Measurements from ENCODE around the gene NBEA.

DNA sequence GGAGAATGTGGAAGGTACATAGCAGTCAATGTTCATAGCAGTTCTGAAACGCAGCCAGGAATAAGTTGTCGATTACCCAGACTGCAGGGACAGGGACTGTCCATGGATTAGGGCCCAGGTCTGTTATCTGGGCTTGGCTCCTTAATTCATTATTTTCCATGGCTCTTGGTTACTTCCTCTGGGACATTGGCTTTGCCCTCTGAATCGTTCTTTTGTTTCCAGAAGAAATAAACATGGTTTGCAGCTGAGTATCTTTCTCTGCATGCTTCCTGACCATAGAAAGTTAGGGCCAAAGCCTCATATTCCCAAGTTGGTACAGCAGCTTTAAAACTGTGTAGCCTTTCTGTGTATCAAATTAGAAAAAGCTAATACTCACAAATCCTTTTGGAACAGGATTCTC lies 656.2 kb downstream of the NBEA start:
- TF ChIP-seq, protein P1, sequence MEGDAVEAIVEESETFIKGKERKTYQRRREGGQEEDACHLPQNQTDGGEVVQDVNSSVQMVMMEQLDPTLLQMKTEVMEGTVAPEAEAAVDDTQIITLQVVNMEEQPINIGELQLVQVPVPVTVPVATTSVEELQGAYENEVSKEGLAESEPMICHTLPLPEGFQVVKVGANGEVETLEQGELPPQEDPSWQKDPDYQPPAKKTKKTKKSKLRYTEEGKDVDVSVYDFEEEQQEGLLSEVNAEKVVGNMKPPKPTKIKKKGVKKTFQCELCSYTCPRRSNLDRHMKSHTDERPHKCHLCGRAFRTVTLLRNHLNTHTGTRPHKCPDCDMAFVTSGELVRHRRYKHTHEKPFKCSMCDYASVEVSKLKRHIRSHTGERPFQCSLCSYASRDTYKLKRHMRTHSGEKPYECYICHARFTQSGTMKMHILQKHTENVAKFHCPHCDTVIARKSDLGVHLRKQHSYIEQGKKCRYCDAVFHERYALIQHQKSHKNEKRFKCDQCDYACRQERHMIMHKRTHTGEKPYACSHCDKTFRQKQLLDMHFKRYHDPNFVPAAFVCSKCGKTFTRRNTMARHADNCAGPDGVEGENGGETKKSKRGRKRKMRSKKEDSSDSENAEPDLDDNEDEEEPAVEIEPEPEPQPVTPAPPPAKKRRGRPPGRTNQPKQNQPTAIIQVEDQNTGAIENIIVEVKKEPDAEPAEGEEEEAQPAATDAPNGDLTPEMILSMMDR (conservative IDR thresholded peaks at IDR 0.05; ENCODE audit: low read depth in 2 of 2) = no peak
- TF ChIP-seq CREB1 (CRISPR knock-in tag; IDR thresholded peaks at IDR 0.05; ENCODE audit: low read depth) = no peak

Data from GM23338 (cell line).